Kidney (tissue), 14 donors: ENCODE measurements around the gene BCL2A1. TPM values are rescaled to one million over a fixed set of nuclear protein-coding genes. Genes with fewer than 3 reads are reported as not detected.

Experiments
- DNase-seq, 5 donors: peaks; one replicate each; pipeline ENCODE4 v3.0.0-alpha.2; 2013 to 2020
- FAIRE-seq: peaks from 2 replicates; lab custom pipeline; 2012; peaks lifted over from hg19 to GRCh38; lab: Jason Lieb, UNC
- H3K27ac ChIP-seq, 2 donors: one replicate each; pipeline ENCODE4 v1.7.0; 2013; ENCODE audit warnings: low read depth in 2 of 2, low read length in 2 of 2, inconsistent platforms in 1 of 2
- H3K27me3 ChIP-seq: one replicate; pipeline ENCODE4 v1.7.1; 2013; ENCODE audit warnings: low read length, inconsistent platforms; ENCODE audit not compliant: control insufficient read depth, insufficient read depth
- H3K36me3 ChIP-seq, 3 donors: one replicate each; pipeline versions ENCODE4 v1.7.0 to v1.7.1; 2013; ENCODE audit warnings: low read length in 3 of 3, control low read depth in 1 of 3, inconsistent platforms in 1 of 3; ENCODE audit not compliant: insufficient read depth in 3 of 3, control insufficient read depth in 2 of 3
- H3K4me1 ChIP-seq, 3 donors: one replicate each; pipeline versions ENCODE4 v1.7.0 to v1.7.1; 2013; ENCODE audit warnings: low read length in 3 of 3, inconsistent platforms in 1 of 3, low read depth in 1 of 3; ENCODE audit not compliant: control insufficient read depth in 2 of 3, insufficient read depth in 2 of 3
- H3K4me3 ChIP-seq, 3 donors: one replicate each; pipeline versions ENCODE4 v1.7.0 to v1.8.1; 2013; ENCODE audit warnings: low read length in 3 of 3, control low read depth in 1 of 3, inconsistent platforms in 1 of 3
- H3K9ac ChIP-seq, 3 donors: one replicate each; pipeline versions ENCODE4 v1.7.0 to v1.7.1; 2013; ENCODE audit warnings: low read length in 3 of 3, control low read depth in 1 of 3, inconsistent platforms in 1 of 3
- H3K9me3 ChIP-seq, 3 donors: one replicate each; pipeline versions ENCODE4 v1.7.0 to v1.7.1; 2013; ENCODE audit warnings: low read length in 3 of 3, control low read depth in 1 of 3, inconsistent platforms in 1 of 3; ENCODE audit not compliant: control insufficient read depth in 2 of 3, insufficient read depth in 1 of 3
- intact Hi-C: fragments of 100-400 bp; cut with DNase I; formaldehyde crosslinking; loops from one replicate; pipeline ENCODE4 v1.11.1; 2022
- polyA plus RNA-seq: library from polyadenylated mRNA; stranded (reverse); fragments of 350-450 nt; fragmentation: Illumina TruSeq; extraction: RNeasy Lipid Tissue Mini Kit (QIAGEN cat#74804); gene quantifications from one replicate; pipeline ENCODE4 v1.2.3, GENCODE V29; 2014; ENCODE audit warnings: low read depth, low replicate concordance; ENCODE audit not compliant: insufficient read depth
- total RNA-seq: library from RNA; stranded (reverse); fragmentation: NEBNext Ultra II Directional; extraction: Animal tissue kit (Norgen Biotek cat#: 25700); gene quantifications from one replicate; pipeline ENCODE4 v1.2.1, GENCODE V29; 2021
- TF ChIP-seq, protein P1 (sequence below): IDR thresholded peaks from 3 replicates; pipeline ENCODE4 v1.5.1; 2012; ENCODE audit warnings: mild to moderate bottlenecking, moderate library complexity, borderline replicate concordance; ENCODE audit not compliant: insufficient read depth; ENCODE audit errors: extremely low read depth
- donor health status: control.
- donor health status: control.
- donor health status: control.
- donor health status: control.
- donor health status: control.
- donor health status: DM: yes; HTN: yes; CAD: no.
- donor health status: Normal renal cell carcinoma (clear cell type).

Gene BCL2A1
- total and polyA plus RNA-seq, 2 donors from 2014 or later = 0.67 to 2.4 TPM

DNA sequence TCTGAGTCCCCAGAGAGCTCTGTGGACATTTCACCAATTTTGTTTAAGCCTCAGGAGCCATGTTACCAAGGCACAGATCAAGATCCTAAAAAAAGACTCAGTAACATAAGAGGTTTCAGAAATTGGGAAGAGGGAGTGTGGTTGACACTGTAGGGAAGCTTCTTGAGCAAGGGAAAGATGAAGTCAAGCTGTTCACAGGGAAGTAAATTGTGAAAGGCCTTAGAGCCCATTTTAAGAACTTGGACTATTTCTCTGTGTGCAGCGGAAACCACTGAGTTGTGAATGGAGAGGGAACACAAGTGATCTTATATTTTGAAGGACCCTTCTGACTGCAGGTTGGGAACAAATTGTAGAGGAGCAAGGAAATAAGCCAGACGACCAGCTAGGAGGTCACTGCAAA, 18.7 kb downstream of the BCL2A1 start:
- intact Hi-C loops = no loop called here
- FAIRE-seq (no peak), DNase-seq (no peak)
- H3K27me3 ChIP-seq = no peaks in the 10 kb centered on the region
- no peak overlapping the region for H3K27ac ChIP-seq
- no peak overlapping the region for H3K4me3 ChIP-seq
- H3K4me1 ChIP-seq = peaks cover 0 to 8% (median 2%) of the 10 kb centered on the region in 3 donors
- no peak overlapping the region for H3K9ac ChIP-seq
- TF ChIP-seq, protein P1, sequence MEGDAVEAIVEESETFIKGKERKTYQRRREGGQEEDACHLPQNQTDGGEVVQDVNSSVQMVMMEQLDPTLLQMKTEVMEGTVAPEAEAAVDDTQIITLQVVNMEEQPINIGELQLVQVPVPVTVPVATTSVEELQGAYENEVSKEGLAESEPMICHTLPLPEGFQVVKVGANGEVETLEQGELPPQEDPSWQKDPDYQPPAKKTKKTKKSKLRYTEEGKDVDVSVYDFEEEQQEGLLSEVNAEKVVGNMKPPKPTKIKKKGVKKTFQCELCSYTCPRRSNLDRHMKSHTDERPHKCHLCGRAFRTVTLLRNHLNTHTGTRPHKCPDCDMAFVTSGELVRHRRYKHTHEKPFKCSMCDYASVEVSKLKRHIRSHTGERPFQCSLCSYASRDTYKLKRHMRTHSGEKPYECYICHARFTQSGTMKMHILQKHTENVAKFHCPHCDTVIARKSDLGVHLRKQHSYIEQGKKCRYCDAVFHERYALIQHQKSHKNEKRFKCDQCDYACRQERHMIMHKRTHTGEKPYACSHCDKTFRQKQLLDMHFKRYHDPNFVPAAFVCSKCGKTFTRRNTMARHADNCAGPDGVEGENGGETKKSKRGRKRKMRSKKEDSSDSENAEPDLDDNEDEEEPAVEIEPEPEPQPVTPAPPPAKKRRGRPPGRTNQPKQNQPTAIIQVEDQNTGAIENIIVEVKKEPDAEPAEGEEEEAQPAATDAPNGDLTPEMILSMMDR = no peak
- H3K36me3 ChIP-seq = no peaks in the 10 kb centered on the region
- H3K9me3 ChIP-seq = no peaks in the 10 kb centered on the region

- Histone ChIP-seq H3K27me3 (no peaks in the 10 kb centered on the region), H3K9me3 (no peaks in the 10 kb centered on the region), H3K4me3 (no peak overlapping the region), H3K9ac (no peak overlapping the region), H3K4me1 (peaks cover 0 to 2% (median 2%) of the 10 kb centered on the region in 3 donors), H3K36me3 (no peaks in the 10 kb centered on the region), H3K27ac (no peak overlapping the region)
- no peak for FAIRE-seq
- TF ChIP-seq, protein P1 = no peak
- intact Hi-C loops = no loop called here
- no peak for DNase-seq
These were observed 20.7 kb downstream of the BCL2A1 start for GRCh38 chr15:79950247-79950646.

- Histone ChIP-seq H3K27ac (no peak overlapping the region), H3K4me1 (peaks cover 0 to 8% (median 0%) of the 10 kb centered on the region in 3 donors), H3K4me3 (no peak overlapping the region), H3K9me3 (no peaks in the 10 kb centered on the region), H3K27me3 (no peaks in the 10 kb centered on the region), H3K9ac (no peak overlapping the region), H3K36me3 (no peaks in the 10 kb centered on the region)
- TF ChIP-seq, protein P1 = no peak
- intact Hi-C loops = no loop called here
- FAIRE-seq (no peak), DNase-seq (no peak)
These were observed 22.2 kb downstream of the BCL2A1 start for GRCh38 chr15:79948761-79949160.
